Activated B cell treated with CpG ODN at 0.5 μM for 24 hours (primary cell): ENCODE data around the gene CALCB. TPM values are rescaled to one million over a fixed set of nuclear protein-coding genes. Genes with fewer than 3 reads are reported as not detected.

Experiments used
- ATAC-seq: fragments of 200-7000 bp; cut with Tn5 transposase; one replicate; pipeline ENCODE4 v1.10.0; 2021; ENCODE audit warnings: low read depth, mild to moderate bottlenecking, moderate library complexity
- CTCF ChIA-PET: fragments of 350-600 bp; sonication (Branson Sonifier 250); formaldehyde crosslinking; loops from one replicate; lab custom pipeline; 2021; ENCODE audit warnings: antibody characterized with exemption; lab: Charles Lee
- POLR2A ChIA-PET: fragments of 350-600 bp; sonication (Branson Sonifier 250); formaldehyde crosslinking; loops from one replicate; lab custom pipeline; 2021; ENCODE audit warnings: antibody characterized with exemption; lab: Charles Lee
- DNase-seq: peaks from one replicate; pipeline ENCODE4 v3.0.0; 2022
- H3K27ac Mint-ChIP-seq: one replicate; pipeline ENCODE4 v1.8.0; 2020; ENCODE audit warnings: mixed read lengths
- H3K27me3 Mint-ChIP-seq: one replicate; pipeline ENCODE4 v1.8.0; 2021; ENCODE audit warnings: mixed read lengths
- H3K36me3 Mint-ChIP-seq: one replicate; pipeline ENCODE4 v1.8.0; 2021; ENCODE audit warnings: low read depth, mixed read lengths
- H3K4me1 Mint-ChIP-seq: one replicate; pipeline ENCODE4 v1.8.0; 2021; ENCODE audit warnings: mixed read lengths
- H3K4me3 Mint-ChIP-seq: one replicate; pipeline ENCODE4 v1.8.0; 2020; ENCODE audit warnings: mild to moderate bottlenecking, mixed read lengths
- H3K9me3 Mint-ChIP-seq: one replicate; pipeline ENCODE4 v1.8.0; 2020; ENCODE audit warnings: mixed read lengths
- intact Hi-C: fragments of 100-400 bp; cut with micrococcal nuclease; formaldehyde crosslinking; loops from one replicate; pipeline ENCODE4 v1.15.1; 2024
- total RNA-seq: library from RNA; stranded (reverse); gene quantifications from 2 replicates; pipeline ENCODE4 v1.2.3, GENCODE V29; 2022
- TF ChIP-seq, protein P1 (sequence below): fragments of 200-600 bp; IDR thresholded peaks from one replicate; pipeline ENCODE4 v1.8.0; 2022; ENCODE audit warnings: antibody characterized with exemption, mild to moderate bottlenecking

The CALCB gene
- total RNA-seq, 1 donor from 2014 or later, result 0.35 TPM

DNA sequence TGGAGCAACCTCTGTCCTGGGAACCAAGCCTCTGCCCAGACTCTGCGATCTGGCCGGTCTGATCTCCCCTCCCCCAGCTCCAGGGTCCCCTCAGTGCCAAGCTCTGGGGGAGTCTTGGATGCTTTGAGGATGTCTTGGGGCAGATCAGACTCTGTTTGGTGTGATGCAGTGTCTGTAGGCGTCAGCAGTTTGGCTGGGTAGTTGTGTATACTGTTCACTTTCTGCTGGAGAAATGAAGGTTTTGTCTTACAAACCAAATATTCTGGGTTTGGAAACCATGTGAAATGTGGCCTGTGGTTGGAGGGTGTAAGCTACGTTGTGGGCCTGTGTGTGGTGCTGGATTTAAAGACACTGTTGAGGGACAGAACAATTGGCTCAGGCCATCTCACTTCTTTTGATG, 46.0 kb downstream of the CALCB start:
- ATAC-seq, result no peak
- intact Hi-C loops, result loop anchor here (10.0 kb wide), 1 partner anchor 1455 kb away; the partner anchor contains the start of gene FAR1

GRCh38 chr11:15119826-15120225, 46.4 kb downstream of the CALCB start:
- POLR2A ChIA-PET, result interaction anchor here (0.6 kb wide), 1 partner anchor 18 kb away, joined by 3 read pairs; no protein-coding TSS in a partner anchor
- ATAC-seq (no peak), DNase-seq (no peak)
- intact Hi-C loops, result loop anchor here (10.0 kb wide), 1 partner anchor 1455 kb away; the partner anchor contains the start of gene FAR1
- H3K4me1 Mint-ChIP-seq, result peaks cover 25% of the 10 kb centered on the region
- H3K9me3 Mint-ChIP-seq, result no peaks in the 10 kb centered on the region
- CTCF ChIA-PET, result no interaction called here
- H3K4me3 Mint-ChIP-seq, result no peak overlapping the region
- H3K36me3 Mint-ChIP-seq, result no peaks in the 10 kb centered on the region
- H3K27me3 Mint-ChIP-seq, result peaks cover 28% of the 10 kb centered on the region
- TF ChIP-seq, protein P1, sequence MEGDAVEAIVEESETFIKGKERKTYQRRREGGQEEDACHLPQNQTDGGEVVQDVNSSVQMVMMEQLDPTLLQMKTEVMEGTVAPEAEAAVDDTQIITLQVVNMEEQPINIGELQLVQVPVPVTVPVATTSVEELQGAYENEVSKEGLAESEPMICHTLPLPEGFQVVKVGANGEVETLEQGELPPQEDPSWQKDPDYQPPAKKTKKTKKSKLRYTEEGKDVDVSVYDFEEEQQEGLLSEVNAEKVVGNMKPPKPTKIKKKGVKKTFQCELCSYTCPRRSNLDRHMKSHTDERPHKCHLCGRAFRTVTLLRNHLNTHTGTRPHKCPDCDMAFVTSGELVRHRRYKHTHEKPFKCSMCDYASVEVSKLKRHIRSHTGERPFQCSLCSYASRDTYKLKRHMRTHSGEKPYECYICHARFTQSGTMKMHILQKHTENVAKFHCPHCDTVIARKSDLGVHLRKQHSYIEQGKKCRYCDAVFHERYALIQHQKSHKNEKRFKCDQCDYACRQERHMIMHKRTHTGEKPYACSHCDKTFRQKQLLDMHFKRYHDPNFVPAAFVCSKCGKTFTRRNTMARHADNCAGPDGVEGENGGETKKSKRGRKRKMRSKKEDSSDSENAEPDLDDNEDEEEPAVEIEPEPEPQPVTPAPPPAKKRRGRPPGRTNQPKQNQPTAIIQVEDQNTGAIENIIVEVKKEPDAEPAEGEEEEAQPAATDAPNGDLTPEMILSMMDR, result no peak
- H3K27ac Mint-ChIP-seq, result no peak overlapping the region

More for the DNA sequence above, 46.0 kb downstream of the CALCB start:
- POLR2A ChIA-PET, result interaction anchor here (0.6 kb wide), 1 partner anchor 17 kb away, joined by 3 read pairs; no protein-coding TSS in a partner anchor
- peaks cover 25% of the 10 kb centered on the region for H3K27me3 Mint-ChIP-seq
- peaks cover 28% of the 10 kb centered on the region for H3K4me1 Mint-ChIP-seq
- TF ChIP-seq, protein P1, result no peak
- DNase-seq, result no peak
- no peak overlapping the region for H3K27ac Mint-ChIP-seq
- H3K9me3 Mint-ChIP-seq, result no peaks in the 10 kb centered on the region
- CTCF ChIA-PET, result no interaction called here
- no peak overlapping the region for H3K4me3 Mint-ChIP-seq
- no peaks in the 10 kb centered on the region for H3K36me3 Mint-ChIP-seq

GRCh38 chr11:15123849-15124248, 50.5 kb downstream of the CALCB start:
- Mint-ChIP-seq H3K27ac (no peak overlapping the region), H3K9me3 (no peaks in the 10 kb centered on the region), H3K4me3 (no peak overlapping the region), H3K27me3 (peaks cover 22% of the 10 kb centered on the region), H3K36me3 (no peaks in the 10 kb centered on the region), H3K4me1 (peaks cover 4% of the 10 kb centered on the region)
- ATAC-seq (no peak), DNase-seq (no peak)
- TF ChIP-seq, protein P1, result no peak
- POLR2A ChIA-PET, result no interaction called here
- intact Hi-C loops, result no loop called here
- CTCF ChIA-PET, result interaction anchor here (1.6 kb wide), 1 partner anchor 22 kb away, joined by 6 read pairs; no protein-coding TSS in a partner anchor

DNA sequence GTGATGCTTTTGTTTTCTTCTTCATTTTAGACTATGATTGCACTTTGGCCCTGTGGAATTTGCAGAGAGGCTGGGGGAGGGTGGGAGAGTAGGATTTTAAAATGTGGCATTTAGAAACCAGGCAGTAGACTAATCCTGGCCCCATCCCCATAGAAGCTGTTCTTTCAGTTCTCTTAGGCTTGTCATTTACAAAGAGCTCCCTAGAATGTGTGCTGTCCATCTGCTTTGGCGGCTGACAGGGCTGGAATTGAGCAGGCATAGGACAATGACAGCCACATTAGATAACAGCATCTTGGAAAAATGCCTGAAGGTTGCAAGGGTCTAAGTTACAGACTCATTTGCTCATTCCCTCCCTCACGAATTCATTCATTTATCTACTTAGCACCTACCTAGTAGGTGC, 51.1 kb downstream of the CALCB start:
- Mint-ChIP-seq H3K9me3 (no peaks in the 10 kb centered on the region), H3K36me3 (no peaks in the 10 kb centered on the region), H3K27ac (no peak overlapping the region), H3K4me3 (no peak overlapping the region), H3K4me1 (peaks cover under 1% of the 10 kb centered on the region), H3K27me3 (peaks cover 19% of the 10 kb centered on the region)
- CTCF ChIA-PET, result interaction anchor here (1.3 kb wide), 1 partner anchor 22 kb away, joined by 3 read pairs; no protein-coding TSS in a partner anchor
- DNase-seq (no peak), ATAC-seq (no peak)
- TF ChIP-seq, protein P1, result no peak
- intact Hi-C loops, result no loop called here
- POLR2A ChIA-PET, result no interaction called here

DNA sequence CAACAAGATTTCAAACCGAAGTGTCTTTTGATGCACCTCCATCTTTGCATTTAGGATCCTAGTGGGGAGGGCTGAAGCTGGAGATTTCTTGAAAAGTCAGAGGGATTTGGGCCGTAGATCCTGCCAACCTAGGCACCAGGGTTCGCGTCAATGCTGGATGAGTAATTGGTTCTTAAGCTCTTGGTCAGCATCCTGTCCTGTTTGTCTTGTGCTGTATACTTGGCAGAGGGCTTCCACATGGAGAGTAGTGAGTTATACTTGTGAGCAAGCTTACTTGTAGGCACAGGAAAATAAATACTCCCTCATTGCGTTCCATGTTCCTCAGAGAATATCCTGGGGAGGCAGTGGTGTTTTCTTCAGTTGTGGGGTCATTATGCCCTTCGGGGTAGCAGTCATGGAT, 53.9 kb downstream of the CALCB start:
- H3K36me3 Mint-ChIP-seq, result no peaks in the 10 kb centered on the region
- ATAC-seq (no peak), DNase-seq (no peak)
- ChIA-PET CTCF (no interaction called here), POLR2A (no interaction called here)
- no peak overlapping the region for H3K4me3 Mint-ChIP-seq
- intact Hi-C loops, result no loop called here
- TF ChIP-seq, protein P1, result no peak
- peaks cover 18% of the 10 kb centered on the region for H3K27me3 Mint-ChIP-seq
- no peaks in the 10 kb centered on the region for H3K9me3 Mint-ChIP-seq
- H3K27ac Mint-ChIP-seq, result no peak overlapping the region
- no peaks in the 10 kb centered on the region for H3K4me1 Mint-ChIP-seq

Other genes starting within 250 kb of the CALCB start
- 20.1 and 22.0 TPM in 2 replicates for gene CYP2R1, start 181.4 kb upstream of the CALCB start, total RNA-seq
- not detected in 2 replicates for gene CALCA, start 101.2 kb upstream of the CALCB start, total RNA-seq
- gene INSC, start 41.3 kb downstream of the CALCB start, total RNA-seq, result not detected in 2 replicates